ENCODE data around the gene GALNT7. TPM values are rescaled to one million over a fixed set of nuclear protein-coding genes. Genes with fewer than 3 reads are reported as not detected.

GALNT7 gene
- total and polyA plus RNA-seq, 9 donors, result 9.0 to 23.7 (median 17.6) TPM

DNA sequence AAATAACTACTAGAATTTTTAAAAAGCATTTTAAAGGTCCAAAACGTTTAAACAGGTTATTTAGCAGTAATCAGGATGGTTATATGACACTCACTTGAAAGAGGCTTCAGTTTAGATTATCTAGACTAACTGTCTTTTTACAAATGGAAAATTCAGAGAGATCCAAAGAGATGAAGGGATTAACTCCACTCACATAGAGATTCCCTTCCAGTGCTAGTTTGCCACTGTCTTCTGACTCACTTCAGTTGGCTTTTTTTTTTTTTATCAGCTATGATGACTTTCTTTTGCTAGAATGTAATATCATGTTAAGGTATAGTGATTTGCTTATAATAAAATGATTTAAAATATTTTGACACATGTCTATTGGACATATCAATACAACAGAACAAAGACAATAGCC is 43.8 kb downstream of the GALNT7 start:
- H3K36me3 ChIP-seq, result no peaks in the 10 kb centered on the region
- 51 to 55% (median 53%) methylated on average over 1 of the region's 1 CpG for WGBS, 3 donors
- no peaks in the 10 kb centered on the region for H3K27me3 ChIP-seq
- H3K27ac ChIP-seq, result no peak overlapping the region
- no peaks in the 10 kb centered on the region for H3K9me3 ChIP-seq
- no peaks in the 10 kb centered on the region for H3K4me1 ChIP-seq (ENCODE audit: insufficient read depth)
- intact Hi-C loops (cut with DNase I), result loop anchor here in 1 of 4 donors (10.0 kb wide), 1 partner anchor 262 kb away; no protein-coding TSS in a partner anchor
- TF ChIP-seq, protein P1, sequence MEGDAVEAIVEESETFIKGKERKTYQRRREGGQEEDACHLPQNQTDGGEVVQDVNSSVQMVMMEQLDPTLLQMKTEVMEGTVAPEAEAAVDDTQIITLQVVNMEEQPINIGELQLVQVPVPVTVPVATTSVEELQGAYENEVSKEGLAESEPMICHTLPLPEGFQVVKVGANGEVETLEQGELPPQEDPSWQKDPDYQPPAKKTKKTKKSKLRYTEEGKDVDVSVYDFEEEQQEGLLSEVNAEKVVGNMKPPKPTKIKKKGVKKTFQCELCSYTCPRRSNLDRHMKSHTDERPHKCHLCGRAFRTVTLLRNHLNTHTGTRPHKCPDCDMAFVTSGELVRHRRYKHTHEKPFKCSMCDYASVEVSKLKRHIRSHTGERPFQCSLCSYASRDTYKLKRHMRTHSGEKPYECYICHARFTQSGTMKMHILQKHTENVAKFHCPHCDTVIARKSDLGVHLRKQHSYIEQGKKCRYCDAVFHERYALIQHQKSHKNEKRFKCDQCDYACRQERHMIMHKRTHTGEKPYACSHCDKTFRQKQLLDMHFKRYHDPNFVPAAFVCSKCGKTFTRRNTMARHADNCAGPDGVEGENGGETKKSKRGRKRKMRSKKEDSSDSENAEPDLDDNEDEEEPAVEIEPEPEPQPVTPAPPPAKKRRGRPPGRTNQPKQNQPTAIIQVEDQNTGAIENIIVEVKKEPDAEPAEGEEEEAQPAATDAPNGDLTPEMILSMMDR (IDR thresholded peaks at IDR 0.05), result no peak
- TF ChIP-seq EP300 (IDR thresholded peaks at IDR 0.05) (no peak), POLR2A (IDR thresholded peaks at IDR 0.05) (no peak)
- no peak overlapping the region for H3K4me3 ChIP-seq
- DNase-seq, result no peak

DNA sequence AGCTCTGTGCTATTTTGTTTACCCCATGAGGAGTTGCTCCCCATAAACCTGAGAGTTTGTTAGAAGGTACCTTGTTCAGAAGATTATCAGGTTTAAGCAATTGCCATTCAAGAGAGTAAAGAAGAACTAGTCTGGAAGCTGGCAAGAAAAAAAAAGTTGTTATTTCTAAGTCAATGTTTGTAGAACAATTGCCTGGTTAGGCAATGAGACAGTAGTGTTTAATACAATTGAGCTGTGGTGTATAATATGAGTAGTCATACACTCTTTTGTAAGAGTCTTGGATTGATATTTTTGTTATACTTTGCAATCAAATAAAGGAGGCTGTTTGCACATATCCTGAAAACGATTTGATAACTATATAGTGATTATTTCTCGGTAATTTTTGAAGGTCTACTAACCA is 44.7 kb downstream of the GALNT7 start:
- Histone ChIP-seq H3K4me1 (ENCODE audit: insufficient read depth) (no peaks in the 10 kb centered on the region), H3K4me3 (no peak overlapping the region), H3K36me3 (no peaks in the 10 kb centered on the region), H3K9me3 (no peaks in the 10 kb centered on the region), H3K27me3 (no peaks in the 10 kb centered on the region), H3K27ac (no peak overlapping the region)
- intact Hi-C loops (cut with DNase I), result loop anchor here in 1 of 4 donors (10.0 kb wide), 1 partner anchor 262 kb away; no protein-coding TSS in a partner anchor
- WGBS, 3 donors, result 55 to 77% (median 59%) methylated on average over 2 of the region's 2 CpGs
- TF ChIP-seq, protein P1 (IDR thresholded peaks at IDR 0.05), result no peak
- TF ChIP-seq EP300 (IDR thresholded peaks at IDR 0.05) (no peak), POLR2A (IDR thresholded peaks at IDR 0.05) (no peak)
- DNase-seq, result no peak

DNA sequence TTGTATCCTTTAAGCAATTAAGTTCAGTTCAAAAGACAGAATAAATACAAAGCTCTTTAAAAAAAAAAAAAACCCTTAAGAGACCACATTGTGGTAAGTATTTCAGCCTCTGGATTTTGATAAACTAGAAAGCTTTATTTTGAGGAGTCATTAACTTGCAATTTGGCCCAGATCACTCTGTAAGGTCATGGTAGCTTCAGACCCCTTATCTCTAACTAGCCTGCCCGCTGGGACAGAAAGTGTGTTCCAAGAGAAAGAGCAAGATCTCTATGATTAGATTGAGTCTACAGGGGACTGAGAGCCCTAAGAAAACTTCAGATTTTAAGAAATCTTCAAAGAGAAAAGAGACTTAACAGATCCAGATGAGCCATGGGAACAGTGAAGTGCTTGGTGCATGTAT is 45.6 kb downstream of the GALNT7 start:
- no peaks in the 10 kb centered on the region for H3K27me3 ChIP-seq
- no peak for DNase-seq
- H3K9me3 ChIP-seq, result no peaks in the 10 kb centered on the region
- WGBS, 3 donors, result 33 to 50% (median 33%) methylated on average over 1 of the region's 1 CpG
- H3K36me3 ChIP-seq, result no peaks in the 10 kb centered on the region
- H3K4me3 ChIP-seq, result no peak overlapping the region
- no peak for TF ChIP-seq POLR2A (IDR thresholded peaks at IDR 0.05)
- TF ChIP-seq, protein P1 (IDR thresholded peaks at IDR 0.05), result no peak
- TF ChIP-seq EP300 (IDR thresholded peaks at IDR 0.05), result no peak
- no peak overlapping the region for H3K27ac ChIP-seq
- intact Hi-C loops (cut with DNase I), result loop anchor here in 1 of 4 donors (10.0 kb wide), 1 partner anchor 261 kb away; no protein-coding TSS in a partner anchor
- no peaks in the 10 kb centered on the region for H3K4me1 ChIP-seq (ENCODE audit: insufficient read depth)

DNA sequence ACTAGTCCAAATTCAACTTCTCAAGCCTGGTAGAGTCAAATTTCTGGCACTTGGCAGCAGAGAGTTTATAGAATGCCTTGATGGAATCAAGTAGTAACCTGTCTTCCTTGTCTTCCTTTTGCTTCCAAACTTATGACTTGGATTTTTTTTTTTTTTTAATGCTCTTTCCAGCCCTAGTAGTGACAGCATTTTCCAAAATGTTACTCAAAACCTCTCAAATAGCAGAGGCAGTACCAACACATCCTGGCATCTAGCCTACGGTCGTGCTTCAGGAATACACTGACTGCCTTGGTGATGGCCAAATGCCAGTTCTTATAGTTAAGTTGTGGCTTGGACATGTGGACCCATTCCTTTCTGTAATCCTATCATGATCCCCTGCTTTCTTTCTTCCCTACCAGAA is 46.0 kb downstream of the GALNT7 start:
- H3K36me3 ChIP-seq, result no peaks in the 10 kb centered on the region
- no peaks in the 10 kb centered on the region for H3K4me1 ChIP-seq (ENCODE audit: insufficient read depth)
- intact Hi-C loops (cut with DNase I), result loop anchor here in 1 of 4 donors (10.0 kb wide), 1 partner anchor 260 kb away; no protein-coding TSS in a partner anchor
- no peaks in the 10 kb centered on the region for H3K27me3 ChIP-seq
- no peaks in the 10 kb centered on the region for H3K9me3 ChIP-seq
- TF ChIP-seq POLR2A (IDR thresholded peaks at IDR 0.05) (no peak), EP300 (IDR thresholded peaks at IDR 0.05) (no peak)
- TF ChIP-seq, protein P1 (IDR thresholded peaks at IDR 0.05), result no peak
- DNase-seq, result peak in 2 of 5 donors; percentile 23 to 29
- H3K4me3 ChIP-seq, result no peak overlapping the region
- no peak overlapping the region for H3K27ac ChIP-seq
- WGBS, 3 donors, result 49 to 59% (median 56%) methylated on average over 2 of the region's 2 CpGs

Data from ovary (tissue), 9 donors.